MM.1S (cell line): ENCODE measurements around the gene CANT1.

Source experiments
- DNase-seq: peaks from one replicate; pipeline ENCODE4 v3.0.0-alpha.2; 2015
- H2AFZ ChIP-seq: fragments of 300-600 bp; sonication (generic); 2 replicates; pipeline ENCODE4 v1.6.0; 2016; ENCODE audit warnings: antibody characterized with exemption, low read length
- H3F3A ChIP-seq: fragments of 300-600 bp; sonication (generic); 2 replicates; pipeline ENCODE4 v1.6.1; 2016; ENCODE audit warnings: mild to moderate bottlenecking, antibody characterized with exemption, low read length, moderate library complexity, mixed read lengths; ENCODE audit not compliant: insufficient read depth
- H3K27ac ChIP-seq: fragments of 300-600 bp; sonication (generic); 2 replicates; pipeline ENCODE4 v1.5.1; 2016; ENCODE audit warnings: mild to moderate bottlenecking, low read length
- H3K27me3 ChIP-seq: fragments of 300-600 bp; sonication (generic); replicated peaks from 2 replicates; pipeline ENCODE4 v1.6.0; 2016; ENCODE audit warnings: low read length; ENCODE audit not compliant: insufficient read depth
- H3K36me3 ChIP-seq: fragments of 300-600 bp; sonication (generic); replicated peaks from 2 replicates; pipeline ENCODE4 v1.6.1; 2016; ENCODE audit warnings: mild to moderate bottlenecking, low read length, mixed read lengths; ENCODE audit not compliant: insufficient read depth
- H3K4me1 ChIP-seq: fragments of 300-600 bp; sonication (generic); 2 replicates; pipeline ENCODE4 v1.6.1; 2016; ENCODE audit warnings: low read length, mixed read lengths
- H3K4me2 ChIP-seq: fragments of 300-600 bp; sonication (generic); 2 replicates; pipeline ENCODE4 v1.6.0; 2016; ENCODE audit warnings: low read depth, low read length
- H3K4me3 ChIP-seq: fragments of 300-600 bp; sonication (generic); 2 replicates; pipeline ENCODE4 v1.5.1; 2016; ENCODE audit warnings: low read length, mixed read lengths
- H3K79me2 ChIP-seq: fragments of 300-600 bp; sonication (generic); 2 replicates; pipeline ENCODE4 v1.6.1; 2016; ENCODE audit warnings: mixed run types, low read length, mixed read lengths
- H3K9ac ChIP-seq: fragments of 300-600 bp; sonication (generic); 2 replicates; pipeline ENCODE4 v1.6.1; 2016; ENCODE audit warnings: low read length, mixed read lengths
- H3K9me2 ChIP-seq: fragments of 300-600 bp; sonication (generic); replicated peaks from 2 replicates; pipeline ENCODE4 v1.6.1; 2016; ENCODE audit warnings: mild to moderate bottlenecking, low read length, mixed read lengths; ENCODE audit not compliant: insufficient read depth
- H3K9me3 ChIP-seq: fragments of 300-600 bp; sonication (generic); replicated peaks from 2 replicates; pipeline ENCODE4 v1.6.1; 2016; ENCODE audit warnings: mild to moderate bottlenecking, low read length, mixed read lengths; ENCODE audit not compliant: insufficient read depth
- H4K20me1 ChIP-seq: fragments of 300-600 bp; sonication (generic); 2 replicates; pipeline ENCODE4 v1.6.1; 2016; ENCODE audit warnings: mild to moderate bottlenecking, low read length, moderate library complexity, mixed read lengths; ENCODE audit not compliant: insufficient read depth
- EZH2 ChIP-seq: fragments of 300-600 bp; sonication (generic); optimal IDR thresholded peaks from 2 replicates; pipeline ENCODE3; 2017; ENCODE audit warnings: low read depth, mild to moderate bottlenecking, antibody characterized with exemption, low read length, mixed read lengths
- EZH2phosphoT487 ChIP-seq: fragments of 300-600 bp; sonication (generic); IDR thresholded peaks from 2 replicates; pipeline ENCODE4 v1.6.1; 2018; ENCODE audit warnings: antibody characterized with exemption, low read length
- TF ChIP-seq, protein P1 (sequence below): fragments of 300-600 bp; sonication (generic); IDR thresholded peaks from 2 replicates; pipeline ENCODE4 v1.5.1; 2016; ENCODE audit warnings: antibody characterized with exemption, low read length, mixed read lengths

Gene CANT1

DNA sequence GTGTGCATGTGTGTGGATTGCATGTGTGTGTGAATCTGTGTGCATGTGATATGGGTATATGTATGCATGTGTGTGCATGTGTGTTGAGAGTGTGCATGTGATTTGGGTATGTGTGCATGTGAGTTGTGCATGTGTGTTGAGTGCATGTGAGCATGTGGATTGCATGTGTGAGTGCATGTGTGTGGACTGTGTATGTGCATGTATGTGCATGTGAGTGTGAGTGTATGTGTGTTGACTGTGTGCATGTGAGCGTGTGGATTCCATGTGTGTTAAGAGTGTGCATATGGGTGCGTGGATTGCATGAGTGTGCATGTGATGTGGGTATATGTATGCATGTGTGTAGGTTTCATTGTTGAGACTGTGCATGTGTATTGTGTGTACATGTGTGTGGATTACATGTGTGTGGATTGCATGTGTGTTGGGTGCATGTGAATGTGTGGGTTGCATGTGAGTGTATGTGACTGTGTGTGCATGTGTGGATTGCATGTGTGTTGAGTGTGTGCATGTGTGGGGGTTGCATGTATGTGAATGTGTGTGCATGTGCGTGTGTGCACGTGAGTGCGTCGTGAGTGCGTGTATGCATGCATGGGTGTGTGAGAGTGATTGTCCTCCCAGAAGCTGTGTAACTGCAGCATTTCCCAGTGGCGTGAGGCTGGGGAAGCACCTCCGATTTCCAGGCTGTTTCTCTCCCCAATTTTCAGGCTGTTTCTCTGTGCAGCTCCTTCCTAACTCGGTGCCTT, 33.8 kb upstream of the CANT1 start:
- Histone ChIP-seq H3K9me3 (no peaks in the 10 kb centered on the region), H3K79me2 (no peaks in the 10 kb centered on the region), H3K9me2 (no peaks in the 10 kb centered on the region), H3K36me3 (no peaks in the 10 kb centered on the region), H3F3A (no peaks in the 10 kb centered on the region), H3K4me3 (no peak overlapping the region), H4K20me1 (no peaks in the 10 kb centered on the region), H3K27me3 (peaks cover 88% of the 10 kb centered on the region), H2AFZ (no peak overlapping the region), H3K9ac (no peak overlapping the region), H3K4me1 (no peaks in the 10 kb centered on the region), H3K4me2 (no peak overlapping the region), H3K27ac (no peak overlapping the region)
- DNase-seq, result no peak
- TF ChIP-seq, protein P1, sequence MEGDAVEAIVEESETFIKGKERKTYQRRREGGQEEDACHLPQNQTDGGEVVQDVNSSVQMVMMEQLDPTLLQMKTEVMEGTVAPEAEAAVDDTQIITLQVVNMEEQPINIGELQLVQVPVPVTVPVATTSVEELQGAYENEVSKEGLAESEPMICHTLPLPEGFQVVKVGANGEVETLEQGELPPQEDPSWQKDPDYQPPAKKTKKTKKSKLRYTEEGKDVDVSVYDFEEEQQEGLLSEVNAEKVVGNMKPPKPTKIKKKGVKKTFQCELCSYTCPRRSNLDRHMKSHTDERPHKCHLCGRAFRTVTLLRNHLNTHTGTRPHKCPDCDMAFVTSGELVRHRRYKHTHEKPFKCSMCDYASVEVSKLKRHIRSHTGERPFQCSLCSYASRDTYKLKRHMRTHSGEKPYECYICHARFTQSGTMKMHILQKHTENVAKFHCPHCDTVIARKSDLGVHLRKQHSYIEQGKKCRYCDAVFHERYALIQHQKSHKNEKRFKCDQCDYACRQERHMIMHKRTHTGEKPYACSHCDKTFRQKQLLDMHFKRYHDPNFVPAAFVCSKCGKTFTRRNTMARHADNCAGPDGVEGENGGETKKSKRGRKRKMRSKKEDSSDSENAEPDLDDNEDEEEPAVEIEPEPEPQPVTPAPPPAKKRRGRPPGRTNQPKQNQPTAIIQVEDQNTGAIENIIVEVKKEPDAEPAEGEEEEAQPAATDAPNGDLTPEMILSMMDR, result no peak
- TF ChIP-seq EZH2phosphoT487 (no peak), EZH2 (no peak)

DNA sequence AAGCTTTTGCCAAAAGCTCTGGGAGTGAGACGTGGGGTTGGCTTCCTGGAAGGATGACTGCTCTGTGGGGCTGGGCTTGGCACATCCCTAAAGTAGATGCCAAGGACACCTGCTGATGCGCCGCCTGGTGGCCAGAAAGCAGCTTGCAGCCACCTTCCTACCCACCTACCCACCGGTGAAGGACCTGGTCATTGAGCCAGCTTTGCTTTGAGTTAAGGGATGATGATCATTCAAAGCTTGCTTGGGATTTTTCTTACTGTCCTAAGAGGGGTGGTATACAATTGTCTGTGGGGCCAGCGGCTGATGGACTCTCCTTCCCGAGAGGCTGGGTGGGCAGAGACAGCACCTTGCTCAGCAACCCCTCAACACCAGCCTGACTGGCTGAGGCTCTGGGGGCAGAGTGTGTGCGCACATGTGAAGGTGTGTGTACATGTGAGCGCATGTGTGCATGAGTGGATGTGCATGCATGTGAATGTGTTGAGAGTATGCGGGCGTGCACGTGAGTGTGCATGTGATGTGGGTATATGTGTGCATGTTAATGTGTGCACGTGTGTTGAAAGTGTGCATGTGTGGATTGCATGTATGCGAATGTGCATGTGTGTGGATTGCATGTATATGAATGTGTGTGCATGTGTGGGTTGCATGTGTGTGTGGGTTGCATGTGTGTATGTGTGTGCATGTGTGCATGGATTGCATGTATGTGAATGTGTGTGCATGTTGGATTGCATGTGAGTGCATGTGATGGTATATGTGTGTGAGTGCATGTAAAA, 33.0 kb upstream of the CANT1 start:
- H3K27me3 ChIP-seq, result peaks cover 85% of the 10 kb centered on the region
- no peak for TF ChIP-seq EZH2
- TF ChIP-seq, protein P1, result peak; percentile 91
- H3K4me3 ChIP-seq, result no peak overlapping the region
- H3K4me2 ChIP-seq, result no peak overlapping the region
- H2AFZ ChIP-seq, result no peak overlapping the region
- no peaks in the 10 kb centered on the region for H3K79me2 ChIP-seq
- H4K20me1 ChIP-seq, result no peaks in the 10 kb centered on the region
- H3K36me3 ChIP-seq, result no peaks in the 10 kb centered on the region
- no peak overlapping the region for H3K27ac ChIP-seq
- DNase-seq, result peak; percentile 59
- H3K4me1 ChIP-seq, result no peaks in the 10 kb centered on the region
- no peaks in the 10 kb centered on the region for H3K9me3 ChIP-seq
- no peaks in the 10 kb centered on the region for H3F3A ChIP-seq
- H3K9ac ChIP-seq, result no peak overlapping the region
- H3K9me2 ChIP-seq, result no peaks in the 10 kb centered on the region

DNA sequence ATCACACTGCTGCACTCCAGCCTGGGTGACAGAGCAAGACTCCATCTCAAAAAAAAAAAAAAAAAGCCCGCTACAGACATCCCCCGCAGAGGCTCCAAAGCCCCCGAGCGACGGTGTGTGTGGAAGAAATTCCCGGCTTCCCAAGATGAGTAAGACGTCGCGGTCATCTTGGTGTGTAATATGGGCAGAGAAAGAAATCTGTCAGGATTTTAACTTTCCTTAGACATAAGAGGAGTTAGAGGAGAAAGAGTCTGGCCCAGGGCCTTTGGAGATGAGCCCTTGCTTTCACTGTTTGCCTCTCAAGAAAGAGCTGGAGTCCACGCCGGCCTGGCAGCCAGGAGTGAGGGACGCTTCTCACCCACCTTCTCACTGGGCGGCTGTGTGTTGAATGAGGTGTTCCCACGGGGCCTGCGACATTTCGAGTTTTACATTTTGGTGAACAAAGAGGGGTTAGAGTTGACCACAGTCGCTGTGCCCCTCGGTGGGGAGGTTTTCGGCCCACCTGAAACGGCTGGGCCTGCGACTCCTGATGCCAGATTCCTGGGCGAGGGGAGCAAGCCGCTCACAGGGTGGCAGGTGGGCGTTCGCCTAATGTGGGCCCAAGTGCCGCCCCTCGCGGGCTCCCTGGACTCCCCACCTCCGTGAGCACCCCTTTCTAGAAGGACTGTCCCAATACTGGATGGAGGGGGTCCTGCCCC, 32.3 kb upstream of the CANT1 start:
- Histone ChIP-seq H3K9me2 (no peaks in the 10 kb centered on the region), H3K4me1 (no peaks in the 10 kb centered on the region), H2AFZ (no peak overlapping the region), H3K9me3 (no peaks in the 10 kb centered on the region), H3K36me3 (no peaks in the 10 kb centered on the region), H3K9ac (no peak overlapping the region), H3K27me3 (peaks cover 83% of the 10 kb centered on the region), H3K27ac (no peak overlapping the region), H4K20me1 (no peaks in the 10 kb centered on the region), H3K4me2 (no peak overlapping the region), H3K4me3 (no peak overlapping the region), H3F3A (no peaks in the 10 kb centered on the region), H3K79me2 (no peaks in the 10 kb centered on the region)
- no peak for DNase-seq
- TF ChIP-seq EZH2 (no peak), EZH2phosphoT487 (no peak)
- TF ChIP-seq, protein P1, result no peak
